ENCODE measurements around the gene FGF22. TPM values are rescaled to one million over a fixed set of nuclear protein-coding genes. Genes with fewer than 3 reads are reported as not detected.

Gene FGF22
- total and polyA plus RNA-seq, 4 donors, result 0.08 TPM; not detected in 3

DNA sequence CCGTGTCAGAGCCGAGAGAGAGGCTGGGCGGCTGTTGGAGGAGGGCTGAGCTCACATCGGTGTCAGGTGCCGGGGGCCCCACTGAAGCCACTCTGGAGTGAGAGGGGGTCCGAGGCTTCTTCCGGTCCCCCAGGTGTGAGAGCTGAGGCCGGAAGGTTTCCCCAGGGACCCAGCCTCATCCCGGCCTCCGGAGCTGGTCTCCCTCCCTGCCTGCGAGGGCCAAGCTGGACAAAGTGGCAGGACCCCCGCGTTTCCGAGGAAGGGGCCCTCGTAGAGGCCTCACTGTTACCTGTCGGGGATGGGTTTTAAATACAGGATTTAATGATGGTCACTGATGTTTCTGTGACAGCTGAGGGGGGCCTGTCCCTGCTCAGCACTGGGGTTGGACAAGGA is 43.4 kb upstream of the FGF22 start:
- Histone ChIP-seq H3K27ac (ENCODE audit: low read depth in 1 of 2, low read length in 2 of 2) (no peak overlapping the region), H3K9me3 (ENCODE audit: control insufficient read depth in 4 of 4, low read length in 3 of 4) (no peaks in the 10 kb centered on the region), H3K4me3 (ENCODE audit: low read depth in 1 of 3, low read length in 3 of 3) (no peak overlapping the region), H3K9ac (ENCODE audit: low read depth in 1 of 2, low read length in 2 of 2) (no peak overlapping the region), H3K36me3 (ENCODE audit: control insufficient read depth in 4 of 4, insufficient read depth in 3 of 4, low read depth in 1 of 4, low read length in 3 of 4) (no peaks in the 10 kb centered on the region), H3K4me1 (ENCODE audit: control insufficient read depth in 4 of 4, insufficient read depth in 4 of 4, low read length in 3 of 4) (no peaks in the 10 kb centered on the region), H3K27me3 (ENCODE audit: control insufficient read depth in 4 of 4, insufficient read depth in 4 of 4, low read length in 3 of 4) (peaks cover 0 to 5% (median 0%) of the 10 kb centered on the region in 4 donors)
- DNase-seq (ENCODE audit: low spot score), result no peak
- TF ChIP-seq, protein P1, sequence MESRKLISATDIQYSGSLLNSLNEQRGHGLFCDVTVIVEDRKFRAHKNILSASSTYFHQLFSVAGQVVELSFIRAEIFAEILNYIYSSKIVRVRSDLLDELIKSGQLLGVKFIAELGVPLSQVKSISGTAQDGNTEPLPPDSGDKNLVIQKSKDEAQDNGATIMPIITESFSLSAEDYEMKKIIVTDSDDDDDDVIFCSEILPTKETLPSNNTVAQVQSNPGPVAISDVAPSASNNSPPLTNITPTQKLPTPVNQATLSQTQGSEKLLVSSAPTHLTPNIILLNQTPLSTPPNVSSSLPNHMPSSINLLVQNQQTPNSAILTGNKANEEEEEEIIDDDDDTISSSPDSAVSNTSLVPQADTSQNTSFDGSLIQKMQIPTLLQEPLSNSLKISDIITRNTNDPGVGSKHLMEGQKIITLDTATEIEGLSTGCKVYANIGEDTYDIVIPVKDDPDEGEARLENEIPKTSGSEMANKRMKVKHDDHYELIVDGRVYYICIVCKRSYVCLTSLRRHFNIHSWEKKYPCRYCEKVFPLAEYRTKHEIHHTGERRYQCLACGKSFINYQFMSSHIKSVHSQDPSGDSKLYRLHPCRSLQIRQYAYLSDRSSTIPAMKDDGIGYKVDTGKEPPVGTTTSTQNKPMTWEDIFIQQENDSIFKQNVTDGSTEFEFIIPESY (IDR thresholded peaks at IDR 0.05), result no peak
- TF ChIP-seq JUND (IDR thresholded peaks at IDR 0.05) (no peak), TAF1 (conservative IDR thresholded peaks at IDR 0.05) (no peak), NR2F2 (IDR thresholded peaks at IDR 0.05) (no peak), GABPA (IDR thresholded peaks at IDR 0.05 in 1 of 2, conservative IDR thresholded peaks at IDR 0.05 in 1 of 2) (no peak), YY1 (IDR thresholded peaks at IDR 0.05) (no peak), EGR1 (IDR thresholded peaks at IDR 0.05; ENCODE audit: low read depth in 2 of 2) (no peak), FOXA2 (IDR thresholded peaks at IDR 0.05) (no peak), RAD21 (IDR thresholded peaks at IDR 0.05) (no peak), HNF4G (IDR thresholded peaks at IDR 0.05) (no peak), RXRA (IDR thresholded peaks at IDR 0.05) (no peak), SP1 (IDR thresholded peaks at IDR 0.05) (no peak), HNF4A (conservative IDR thresholded peaks at IDR 0.05) (no peak)
- TF ChIP-seq, protein P2, sequence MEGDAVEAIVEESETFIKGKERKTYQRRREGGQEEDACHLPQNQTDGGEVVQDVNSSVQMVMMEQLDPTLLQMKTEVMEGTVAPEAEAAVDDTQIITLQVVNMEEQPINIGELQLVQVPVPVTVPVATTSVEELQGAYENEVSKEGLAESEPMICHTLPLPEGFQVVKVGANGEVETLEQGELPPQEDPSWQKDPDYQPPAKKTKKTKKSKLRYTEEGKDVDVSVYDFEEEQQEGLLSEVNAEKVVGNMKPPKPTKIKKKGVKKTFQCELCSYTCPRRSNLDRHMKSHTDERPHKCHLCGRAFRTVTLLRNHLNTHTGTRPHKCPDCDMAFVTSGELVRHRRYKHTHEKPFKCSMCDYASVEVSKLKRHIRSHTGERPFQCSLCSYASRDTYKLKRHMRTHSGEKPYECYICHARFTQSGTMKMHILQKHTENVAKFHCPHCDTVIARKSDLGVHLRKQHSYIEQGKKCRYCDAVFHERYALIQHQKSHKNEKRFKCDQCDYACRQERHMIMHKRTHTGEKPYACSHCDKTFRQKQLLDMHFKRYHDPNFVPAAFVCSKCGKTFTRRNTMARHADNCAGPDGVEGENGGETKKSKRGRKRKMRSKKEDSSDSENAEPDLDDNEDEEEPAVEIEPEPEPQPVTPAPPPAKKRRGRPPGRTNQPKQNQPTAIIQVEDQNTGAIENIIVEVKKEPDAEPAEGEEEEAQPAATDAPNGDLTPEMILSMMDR (IDR thresholded peaks at IDR 0.05; ENCODE audit: low read depth, low read length, missing input control), result no peak
- TF ChIP-seq, protein P3, sequence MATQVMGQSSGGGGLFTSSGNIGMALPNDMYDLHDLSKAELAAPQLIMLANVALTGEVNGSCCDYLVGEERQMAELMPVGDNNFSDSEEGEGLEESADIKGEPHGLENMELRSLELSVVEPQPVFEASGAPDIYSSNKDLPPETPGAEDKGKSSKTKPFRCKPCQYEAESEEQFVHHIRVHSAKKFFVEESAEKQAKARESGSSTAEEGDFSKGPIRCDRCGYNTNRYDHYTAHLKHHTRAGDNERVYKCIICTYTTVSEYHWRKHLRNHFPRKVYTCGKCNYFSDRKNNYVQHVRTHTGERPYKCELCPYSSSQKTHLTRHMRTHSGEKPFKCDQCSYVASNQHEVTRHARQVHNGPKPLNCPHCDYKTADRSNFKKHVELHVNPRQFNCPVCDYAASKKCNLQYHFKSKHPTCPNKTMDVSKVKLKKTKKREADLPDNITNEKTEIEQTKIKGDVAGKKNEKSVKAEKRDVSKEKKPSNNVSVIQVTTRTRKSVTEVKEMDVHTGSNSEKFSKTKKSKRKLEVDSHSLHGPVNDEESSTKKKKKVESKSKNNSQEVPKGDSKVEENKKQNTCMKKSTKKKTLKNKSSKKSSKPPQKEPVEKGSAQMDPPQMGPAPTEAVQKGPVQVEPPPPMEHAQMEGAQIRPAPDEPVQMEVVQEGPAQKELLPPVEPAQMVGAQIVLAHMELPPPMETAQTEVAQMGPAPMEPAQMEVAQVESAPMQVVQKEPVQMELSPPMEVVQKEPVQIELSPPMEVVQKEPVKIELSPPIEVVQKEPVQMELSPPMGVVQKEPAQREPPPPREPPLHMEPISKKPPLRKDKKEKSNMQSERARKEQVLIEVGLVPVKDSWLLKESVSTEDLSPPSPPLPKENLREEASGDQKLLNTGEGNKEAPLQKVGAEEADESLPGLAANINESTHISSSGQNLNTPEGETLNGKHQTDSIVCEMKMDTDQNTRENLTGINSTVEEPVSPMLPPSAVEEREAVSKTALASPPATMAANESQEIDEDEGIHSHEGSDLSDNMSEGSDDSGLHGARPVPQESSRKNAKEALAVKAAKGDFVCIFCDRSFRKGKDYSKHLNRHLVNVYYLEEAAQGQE (IDR thresholded peaks at IDR 0.05), result no peak
- TF ChIP-seq, protein P4, sequence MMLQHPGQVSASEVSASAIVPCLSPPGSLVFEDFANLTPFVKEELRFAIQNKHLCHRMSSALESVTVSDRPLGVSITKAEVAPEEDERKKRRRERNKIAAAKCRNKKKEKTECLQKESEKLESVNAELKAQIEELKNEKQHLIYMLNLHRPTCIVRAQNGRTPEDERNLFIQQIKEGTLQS (IDR thresholded peaks at IDR 0.05), result no peak
- WGBS, result 89% methylated on average over 16 of the region's 16 CpGs

Measured in liver (tissue), 9 donors.